SK-N-MC (cell line): ENCODE measurements around the gene MFAP3L.

Experiments used
- EZH2 ChIP-seq: fragments of 200-600 bp; sonication (generic); IDR thresholded peaks from one replicate; pipeline ENCODE4 v1.6.1; 2017; ENCODE audit warnings: antibody characterized with exemption
- FOXP2 ChIP-seq: optimal IDR thresholded peaks from 2 replicates; pipeline ENCODE3; 2011; ENCODE audit warnings: mild to moderate bottlenecking, moderate library complexity; ENCODE audit not compliant: insufficient read depth; ENCODE audit errors: extremely low read length, control extremely low read depth
- POLR2AphosphoS5 ChIP-seq: IDR thresholded peaks from 2 replicates; pipeline ENCODE4 v1.6.1; 2012; ENCODE audit warnings: mild to moderate bottlenecking, low read depth, low read length, borderline replicate concordance

- TF ChIP-seq EZH2 (no peak), POLR2AphosphoS5 (no peak), FOXP2 (no peak)
Observed at GRCh38 chr4:169948271-169948670, 77.9 kb downstream of the MFAP3L start.
